Suprapubic skin (tissue), 4 donors: ENCODE results near the gene LACRT. TPM values are rescaled to one million over a fixed set of nuclear protein-coding genes. Genes with fewer than 3 reads are reported as not detected.

Experiments
- DNase-seq, 2 donors: peaks; one replicate each; pipeline ENCODE4 v3.0.0-alpha.2; 2019; ENCODE audit warnings: low spot score in 2 of 2
- H3K27ac ChIP-seq: fragments of 200-600 bp; sonication (generic); one replicate; pipeline ENCODE4 v1.5.1; 2019
- H3K27me3 ChIP-seq: fragments of 200-600 bp; sonication (generic); one replicate; pipeline ENCODE4 v1.5.1; 2019
- H3K36me3 ChIP-seq: fragments of 200-600 bp; sonication (generic); one replicate; pipeline ENCODE4 v1.5.1; 2019
- H3K4me1 ChIP-seq: fragments of 200-600 bp; sonication (generic); one replicate; pipeline ENCODE4 v1.5.1; 2019
- H3K4me3 ChIP-seq: fragments of 200-600 bp; sonication (generic); one replicate; pipeline ENCODE4 v1.5.1; 2019; ENCODE audit warnings: mild to moderate bottlenecking
- H3K9me3 ChIP-seq: fragments of 200-600 bp; sonication (generic); one replicate; pipeline ENCODE4 v1.5.1; 2019
- EP300 ChIP-seq: sonication (generic); formaldehyde crosslinking; IDR thresholded peaks from one replicate; pipeline ENCODE4 v1.6.1; 2017; ENCODE audit warnings: antibody characterized with exemption
- POLR2A ChIP-seq, 2 donors: fragments of 450-650 bp; IDR thresholded peaks; one replicate each; pipeline ENCODE4 v1.6.1; 2017; ENCODE audit warnings: antibody characterized with exemption in 2 of 2, mild to moderate bottlenecking in 2 of 2, moderate library complexity in 2 of 2
- POLR2AphosphoS5 ChIP-seq, 3 donors: sonication (generic); formaldehyde crosslinking; IDR thresholded peaks; one replicate each; pipeline ENCODE4 v1.6.1; 2017; ENCODE audit warnings: antibody characterized with exemption in 3 of 3
- WGBS: methylation state at CpG from one replicate; pipeline ENCODE4 v1.1.5; 2018; 5-methylcytosine and 5-hydroxymethylcytosine counted together
- total RNA-seq, 4 donors: library from RNA; depleted of rRNA; stranded (reverse); fragments of >200 nt; gene quantifications; one replicate each; pipeline ENCODE4 v1.1.0, GENCODE V29; 2016
- TF ChIP-seq, protein P1 (sequence below), 2 donors: fragments of 200-600 bp in 1 of 2; fragments of 450-650 bp in 1 of 2; sonication (generic) in 1 of 2; IDR thresholded peaks; one replicate each; pipeline ENCODE4 v1.5.1; 2016 to 2019; ENCODE audit warnings: antibody characterized with exemption in 2 of 2, mild to moderate bottlenecking in 1 of 2, moderate library complexity in 1 of 2

LACRT gene
- total RNA-seq, 4 donors from 2014 or later: 1.5 TPM; not detected in 3

DNA sequence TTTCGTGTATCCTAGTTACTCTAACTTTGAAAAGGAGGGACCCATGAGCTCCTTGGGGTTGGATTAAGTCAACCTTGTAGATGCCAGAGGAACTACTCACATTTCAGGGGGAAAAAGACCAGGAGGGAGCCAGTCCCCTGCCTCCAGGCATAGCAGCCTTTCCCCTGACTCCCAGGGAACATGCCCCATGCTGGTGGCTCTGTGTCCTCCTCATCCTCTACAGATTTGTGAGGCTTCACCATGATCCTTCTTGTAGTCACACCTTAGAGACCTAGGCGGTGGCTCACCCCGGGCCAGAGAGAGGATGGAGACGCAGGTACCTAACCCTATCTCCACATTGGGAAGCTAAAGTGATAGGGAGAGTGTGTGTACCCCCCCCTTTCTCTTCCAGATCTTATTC, 30.3 kb downstream of the LACRT start:
- 86% methylated on average over 4 of the region's 4 CpGs for WGBS
- Histone ChIP-seq H3K4me1 (no peaks in the 10 kb centered on the region), H3K9me3 (no peaks in the 10 kb centered on the region), H3K4me3 (no peak overlapping the region), H3K27me3 (peaks cover 3% of the 10 kb centered on the region), H3K36me3 (no peaks in the 10 kb centered on the region), H3K27ac (no peak overlapping the region)
- peak in 1 of 2 donors; percentile 37 for DNase-seq
- TF ChIP-seq POLR2A (IDR thresholded peaks at IDR 0.05) (no peak), POLR2AphosphoS5 (IDR thresholded peaks at IDR 0.05) (no peak), EP300 (no peak)
- TF ChIP-seq, protein P1, sequence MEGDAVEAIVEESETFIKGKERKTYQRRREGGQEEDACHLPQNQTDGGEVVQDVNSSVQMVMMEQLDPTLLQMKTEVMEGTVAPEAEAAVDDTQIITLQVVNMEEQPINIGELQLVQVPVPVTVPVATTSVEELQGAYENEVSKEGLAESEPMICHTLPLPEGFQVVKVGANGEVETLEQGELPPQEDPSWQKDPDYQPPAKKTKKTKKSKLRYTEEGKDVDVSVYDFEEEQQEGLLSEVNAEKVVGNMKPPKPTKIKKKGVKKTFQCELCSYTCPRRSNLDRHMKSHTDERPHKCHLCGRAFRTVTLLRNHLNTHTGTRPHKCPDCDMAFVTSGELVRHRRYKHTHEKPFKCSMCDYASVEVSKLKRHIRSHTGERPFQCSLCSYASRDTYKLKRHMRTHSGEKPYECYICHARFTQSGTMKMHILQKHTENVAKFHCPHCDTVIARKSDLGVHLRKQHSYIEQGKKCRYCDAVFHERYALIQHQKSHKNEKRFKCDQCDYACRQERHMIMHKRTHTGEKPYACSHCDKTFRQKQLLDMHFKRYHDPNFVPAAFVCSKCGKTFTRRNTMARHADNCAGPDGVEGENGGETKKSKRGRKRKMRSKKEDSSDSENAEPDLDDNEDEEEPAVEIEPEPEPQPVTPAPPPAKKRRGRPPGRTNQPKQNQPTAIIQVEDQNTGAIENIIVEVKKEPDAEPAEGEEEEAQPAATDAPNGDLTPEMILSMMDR (IDR thresholded peaks at IDR 0.05): no peak

DNA sequence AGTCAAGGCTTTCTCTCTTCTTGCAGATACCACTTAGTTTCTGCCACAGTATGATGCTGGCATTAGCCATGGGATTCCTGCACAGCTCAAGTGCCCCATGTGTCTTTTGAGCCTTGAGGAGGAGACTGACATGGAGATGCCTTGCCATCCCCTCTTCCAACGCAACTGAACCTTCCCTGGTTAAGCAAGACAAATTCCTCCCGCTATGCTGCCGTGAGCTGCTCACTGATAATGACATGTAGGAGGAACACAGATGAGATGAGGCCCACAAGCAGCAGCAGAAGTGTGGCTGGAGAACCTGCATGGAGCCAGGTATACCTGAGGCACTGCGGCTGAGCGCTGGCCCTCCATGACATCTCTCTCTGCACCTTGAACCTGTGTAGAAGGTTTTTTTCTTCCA, 30.8 kb downstream of the LACRT start:
- no peaks in the 10 kb centered on the region for H3K4me1 ChIP-seq
- H3K9me3 ChIP-seq: no peaks in the 10 kb centered on the region
- no peaks in the 10 kb centered on the region for H3K36me3 ChIP-seq
- H3K27me3 ChIP-seq: peaks cover 3% of the 10 kb centered on the region
- DNase-seq: peak in 1 of 2 donors; percentile 26
- H3K4me3 ChIP-seq: no peak overlapping the region
- H3K27ac ChIP-seq: no peak overlapping the region
- WGBS: 91% methylated on average over 5 of the region's 5 CpGs
- no peak for TF ChIP-seq POLR2A (IDR thresholded peaks at IDR 0.05)
- no peak for TF ChIP-seq POLR2AphosphoS5 (IDR thresholded peaks at IDR 0.05)
- TF ChIP-seq, protein P1 (IDR thresholded peaks at IDR 0.05): no peak
- no peak for TF ChIP-seq EP300

DNA sequence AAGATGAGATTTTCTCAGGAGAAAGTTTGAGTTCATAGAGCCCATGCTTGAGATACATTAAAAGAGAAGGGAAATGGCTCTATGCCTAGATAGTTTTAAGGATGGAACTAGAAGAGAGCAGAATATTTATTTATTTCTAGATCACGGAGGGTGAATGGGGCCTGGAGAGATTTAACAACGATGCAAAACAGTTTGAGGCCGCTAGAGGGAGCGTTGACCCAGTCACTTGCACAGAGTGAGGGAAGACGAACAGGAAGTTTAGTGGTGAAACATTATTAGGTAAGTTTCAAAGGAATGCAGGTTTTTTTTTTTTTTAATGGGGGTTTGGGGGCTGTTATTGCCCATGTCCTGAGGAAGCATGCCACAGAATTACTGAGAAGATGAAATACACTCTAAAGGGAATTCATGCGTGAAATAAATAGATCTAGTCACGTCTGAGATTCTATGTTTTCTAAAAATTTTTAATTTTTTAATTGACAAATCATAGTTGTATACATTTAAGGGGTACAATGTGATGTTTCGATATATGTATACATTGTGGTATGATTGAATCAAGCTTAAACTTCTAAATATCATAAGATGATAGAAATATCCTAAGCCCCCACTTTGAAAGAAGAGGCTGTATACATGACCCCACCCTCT, 31.4 kb downstream of the LACRT start:
- H3K27me3 ChIP-seq: peaks cover 3% of the 10 kb centered on the region
- DNase-seq: peak in 1 of 2 donors; percentile 79
- 23% methylated on average over 7 of the region's 8 CpGs for WGBS

DNA sequence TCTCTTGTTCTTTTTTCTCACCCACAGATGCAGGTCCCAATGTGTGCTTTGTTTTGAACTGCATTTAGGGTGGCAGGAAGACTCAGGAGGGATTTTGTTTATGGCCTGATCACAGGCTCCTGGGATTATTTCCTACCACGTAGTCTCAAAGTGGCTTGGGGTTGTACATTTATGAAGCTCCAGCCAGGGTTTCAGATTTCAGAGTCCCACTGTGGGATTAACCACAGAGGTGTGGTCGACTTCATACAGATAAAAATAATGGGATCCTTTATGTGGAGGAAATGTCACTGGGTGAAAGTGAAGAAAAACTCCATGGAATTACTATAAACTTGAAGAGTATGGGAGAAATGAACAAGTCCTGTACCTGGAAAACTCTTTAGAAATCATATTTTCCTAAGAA, 32.0 kb downstream of the LACRT start:
- Histone ChIP-seq H3K4me3 (no peak overlapping the region), H3K9me3 (no peaks in the 10 kb centered on the region), H3K27me3 (peaks cover under 1% of the 10 kb centered on the region), H3K36me3 (no peaks in the 10 kb centered on the region), H3K27ac (no peak overlapping the region), H3K4me1 (no peaks in the 10 kb centered on the region)
- WGBS: 43% methylated on average over 2 of the region's 2 CpGs
- DNase-seq: no peak
- TF ChIP-seq POLR2A (IDR thresholded peaks at IDR 0.05) (no peak), POLR2AphosphoS5 (IDR thresholded peaks at IDR 0.05) (no peak), EP300 (no peak)
- TF ChIP-seq, protein P1 (IDR thresholded peaks at IDR 0.05): no peak

More for the DNA sequence above, 31.4 kb downstream of the LACRT start:
- no peak overlapping the region for H3K4me3 ChIP-seq
- H3K36me3 ChIP-seq: no peaks in the 10 kb centered on the region
- H3K4me1 ChIP-seq: no peaks in the 10 kb centered on the region
- TF ChIP-seq, protein P1 (IDR thresholded peaks at IDR 0.05): peak; percentile 37 to 80
- no peak for TF ChIP-seq EP300
- no peak overlapping the region for H3K27ac ChIP-seq
- H3K9me3 ChIP-seq: no peaks in the 10 kb centered on the region

DNA sequence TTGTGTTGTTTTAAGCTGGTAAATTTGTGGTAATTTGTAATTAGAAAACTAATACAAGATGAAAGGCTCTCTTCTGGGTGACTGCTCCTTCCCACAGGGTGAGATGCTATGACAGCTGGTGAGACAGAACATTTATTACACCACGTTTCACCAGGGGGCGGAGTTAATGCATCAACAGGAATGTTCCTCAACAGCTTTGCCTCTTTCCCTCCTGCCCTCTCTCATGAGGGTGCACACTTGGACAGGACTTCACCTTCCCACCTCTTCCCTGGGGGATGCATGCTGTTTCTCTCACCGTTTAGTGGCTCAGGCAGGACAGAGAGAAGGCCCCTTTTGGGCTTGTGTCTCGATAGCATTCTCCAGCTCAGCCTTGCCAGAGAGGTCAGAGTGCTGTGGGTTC, 32.9 kb downstream of the LACRT start:
- no peaks in the 10 kb centered on the region for H3K36me3 ChIP-seq
- H3K9me3 ChIP-seq: no peaks in the 10 kb centered on the region
- WGBS: 59% methylated on average over 4 of the region's 4 CpGs
- no peak for DNase-seq
- TF ChIP-seq POLR2AphosphoS5 (IDR thresholded peaks at IDR 0.05): no peak
- TF ChIP-seq, protein P1 (IDR thresholded peaks at IDR 0.05): no peak
- TF ChIP-seq EP300: no peak
- TF ChIP-seq POLR2A (IDR thresholded peaks at IDR 0.05): no peak
- H3K4me1 ChIP-seq: no peaks in the 10 kb centered on the region
- H3K4me3 ChIP-seq: no peak overlapping the region
- no peaks in the 10 kb centered on the region for H3K27me3 ChIP-seq
- no peak overlapping the region for H3K27ac ChIP-seq
